ENCODE measurements around the gene CALML3. TPM values are rescaled to one million over a fixed set of nuclear protein-coding genes. Genes with fewer than 3 reads are reported as not detected.

CALML3 gene
- total RNA-seq, 1 donor from 2014 or later, result not detected

GRCh38 chr10:5565671-5566581 is 41.2 kb downstream of the CALML3 start:
- intact Hi-C loops (cut with micrococcal nuclease), result loop anchor here (2.0 kb wide), 1 partner anchor 17 kb away; no protein-coding TSS in a partner anchor

- intact Hi-C loops (cut with micrococcal nuclease), result no loop called here
Observed at GRCh38 chr10:5566614-5567013, 41.9 kb downstream of the CALML3 start.

DNA sequence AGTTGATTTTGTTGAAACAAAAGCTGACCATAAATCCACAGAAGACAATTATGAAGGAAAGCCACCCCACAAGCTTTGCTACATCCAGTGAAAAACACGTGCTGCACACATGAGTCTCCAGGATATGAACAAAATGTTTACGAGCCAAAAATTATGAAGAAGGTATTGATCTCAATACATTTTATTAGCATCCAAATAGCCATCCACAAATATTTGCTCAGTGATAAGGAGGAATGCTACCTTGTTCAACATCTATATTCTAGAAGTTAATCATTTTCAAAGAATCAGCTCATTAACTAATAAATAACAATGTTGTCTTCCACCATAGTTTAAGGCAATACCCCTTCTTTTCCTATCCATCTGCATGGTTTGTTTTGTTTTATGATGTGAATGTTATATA is 42.7 kb downstream of the CALML3 start:
- intact Hi-C loops (cut with micrococcal nuclease), result no loop called here

- intact Hi-C loops (cut with micrococcal nuclease), result no loop called here
Observed at GRCh38 chr10:5568984-5569383, 44.2 kb downstream of the CALML3 start.

- intact Hi-C loops (cut with micrococcal nuclease), result no loop called here
Observed at GRCh38 chr10:5569568-5569967, 44.8 kb downstream of the CALML3 start.

GRCh38 chr10:5570007-5570655 is 45.4 kb downstream of the CALML3 start:
- intact Hi-C loops (cut with micrococcal nuclease), result no loop called here

- intact Hi-C loops (cut with micrococcal nuclease), result no loop called here
Observed at GRCh38 chr10:5570979-5571810, 46.4 kb downstream of the CALML3 start.

DNA sequence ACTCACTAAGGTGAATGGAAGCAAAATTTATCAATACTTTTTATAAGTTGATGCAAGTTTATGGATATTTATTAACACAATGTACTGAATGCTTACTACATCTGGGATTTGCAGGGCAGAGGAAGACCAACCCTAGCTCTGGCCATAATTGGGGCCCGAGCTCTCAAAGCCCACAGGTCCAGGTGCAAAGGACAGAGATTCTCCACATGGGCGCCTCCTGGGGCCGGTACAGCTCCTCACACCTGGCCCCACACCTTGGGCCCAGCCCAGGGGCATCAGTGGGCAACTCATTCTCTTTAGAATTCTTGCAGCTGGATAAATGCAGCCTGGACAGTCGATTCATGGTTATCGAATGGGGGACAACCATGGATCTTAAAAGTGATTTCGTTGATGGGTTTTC is 47.1 kb downstream of the CALML3 start:
- intact Hi-C loops (cut with micrococcal nuclease), result no loop called here

DNA sequence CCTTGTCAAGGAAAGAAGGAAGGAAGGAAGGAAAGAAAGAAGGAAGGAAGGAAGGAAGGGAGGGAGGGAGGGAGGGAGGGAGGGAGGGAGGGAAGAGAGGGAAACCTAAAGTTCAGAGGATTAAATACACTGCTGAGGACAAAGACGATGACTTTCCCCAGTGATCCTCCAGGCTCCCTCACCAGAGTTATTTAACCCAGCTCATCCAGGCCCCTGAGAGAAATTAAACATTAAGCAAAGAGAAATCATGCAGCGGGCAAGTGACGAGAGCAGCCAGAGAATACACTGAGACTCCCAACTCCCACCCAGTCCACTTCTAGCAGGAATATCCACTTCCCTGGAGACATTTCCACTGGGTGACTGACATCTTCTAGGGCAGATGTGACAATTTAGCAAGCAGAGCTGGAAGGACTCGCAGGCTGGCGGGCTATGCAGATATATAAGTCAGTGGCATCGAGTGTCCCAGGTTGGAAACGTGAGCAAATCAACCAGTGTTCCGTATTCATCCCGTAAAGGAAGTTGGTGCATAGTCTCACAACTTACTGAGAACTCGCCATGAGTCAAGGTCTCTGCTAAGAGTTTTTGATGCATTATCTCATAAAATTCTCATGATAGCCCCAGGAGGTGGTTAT is 48.7 kb downstream of the CALML3 start:
- intact Hi-C loops (cut with micrococcal nuclease), result no loop called here

DNA sequence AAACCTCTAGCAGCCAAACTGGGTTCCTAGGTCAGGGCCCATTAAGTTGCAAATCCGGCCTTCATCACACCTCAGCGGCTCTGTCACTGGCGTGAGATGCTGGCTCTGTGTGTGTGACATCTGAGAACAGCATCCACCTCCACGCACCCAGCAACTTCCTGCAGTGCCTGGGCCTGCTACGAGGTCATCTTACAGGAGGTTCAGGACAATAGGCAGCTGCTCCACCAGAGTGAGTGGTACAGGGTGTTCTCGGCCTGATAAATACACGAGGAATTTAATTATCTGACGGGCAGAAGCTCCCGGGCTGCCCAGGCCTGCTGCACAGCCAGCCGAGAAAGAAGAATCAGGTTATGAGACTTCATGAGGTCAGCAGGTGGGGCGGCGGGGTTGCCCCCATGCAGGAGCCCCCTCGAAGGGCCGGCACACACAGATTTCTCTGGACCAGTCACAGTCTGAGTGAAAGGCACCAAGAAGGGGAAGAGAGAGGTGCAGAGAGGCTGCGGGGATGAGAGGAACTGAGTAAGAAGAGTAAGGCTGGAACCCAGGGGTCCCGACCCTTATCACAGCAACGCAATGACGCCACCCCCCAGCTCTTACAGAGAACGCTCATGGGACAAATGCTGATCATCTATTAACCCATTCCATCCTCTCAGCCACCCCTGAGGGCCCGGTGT is 49.3 kb downstream of the CALML3 start:
- intact Hi-C loops (cut with micrococcal nuclease), result no loop called here

GRCh38 chr10:5574642-5575131 is 49.9 kb downstream of the CALML3 start:
- intact Hi-C loops (cut with micrococcal nuclease), result no loop called here

- intact Hi-C loops (cut with micrococcal nuclease), result no loop called here
Observed at GRCh38 chr10:5575144-5575481, 50.4 kb downstream of the CALML3 start.

DNA sequence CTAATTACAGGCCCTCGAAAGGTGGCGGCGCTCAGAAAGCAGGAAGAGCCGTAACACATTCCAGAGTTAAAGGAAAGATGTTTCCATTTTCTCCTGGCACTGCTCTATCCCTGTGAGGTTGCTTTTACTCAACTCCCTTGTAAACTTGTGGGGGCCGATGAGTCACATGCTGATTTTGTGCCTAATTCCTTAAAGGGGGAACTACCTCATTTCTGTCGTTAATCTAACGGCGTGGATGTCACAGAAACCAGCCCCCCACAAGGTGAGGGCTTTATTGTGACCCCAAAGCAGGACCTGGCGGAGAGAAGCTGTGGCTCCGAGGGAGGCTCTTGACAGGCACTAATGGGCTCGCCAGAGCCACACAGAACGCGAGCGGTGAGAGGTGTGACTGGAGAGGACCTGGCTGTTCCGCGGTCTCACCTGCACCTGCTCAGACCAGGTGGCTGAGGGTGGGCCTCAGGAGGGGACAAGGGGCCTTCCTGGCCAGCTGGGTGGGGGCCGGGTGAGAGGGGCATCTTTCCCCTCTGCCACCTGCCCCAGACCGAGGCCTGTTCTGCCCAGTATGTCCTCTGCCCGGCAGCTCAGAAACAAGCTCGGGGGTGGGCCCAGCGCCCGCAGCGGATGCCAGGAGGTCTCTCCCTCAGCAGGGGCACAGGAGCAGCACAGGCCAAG is 50.9 kb downstream of the CALML3 start:
- intact Hi-C loops (cut with micrococcal nuclease), result no loop called here

DNA sequence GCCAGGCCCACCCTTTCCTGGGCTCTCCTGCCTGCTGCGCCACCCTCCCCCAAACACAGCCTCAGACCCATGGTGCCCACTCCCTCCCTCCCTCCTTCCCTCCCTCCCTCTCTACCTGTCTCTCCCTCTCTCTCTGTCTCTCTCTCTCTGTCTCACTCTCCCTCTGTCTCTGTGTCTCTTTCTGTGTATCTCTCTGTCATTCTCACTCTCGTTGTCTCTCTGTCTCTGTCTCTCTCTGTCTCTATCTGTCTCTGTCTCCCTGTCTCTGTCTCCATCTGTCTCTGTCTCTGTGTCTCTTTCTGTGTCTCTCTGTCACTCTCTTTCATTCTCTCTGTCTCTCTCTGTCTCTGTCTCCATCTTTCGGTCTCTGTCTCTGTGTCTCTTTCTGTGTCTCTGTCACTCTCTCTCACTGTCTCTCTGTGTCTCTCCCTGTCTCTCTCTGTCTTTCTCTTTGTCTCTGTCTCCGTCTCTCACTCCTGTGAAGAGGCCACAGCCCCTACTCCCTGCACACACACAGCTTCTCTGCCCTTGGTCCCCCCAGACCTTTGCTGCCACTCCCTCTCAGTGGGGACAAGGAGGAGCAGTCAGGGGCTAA is 51.5 kb downstream of the CALML3 start:
- intact Hi-C loops (cut with micrococcal nuclease), result no loop called here

Other genes starting within 250 kb of the CALML3 start
- not detected in 2 replicates for gene UCN3, start 160.0 kb upstream of the CALML3 start, total RNA-seq
- gene TUBAL3, start 120.1 kb upstream of the CALML3 start, total RNA-seq, result not detected in 2 replicates
- gene NET1, start 112.4 kb upstream of the CALML3 start, total RNA-seq, result 47.9 and 51.4 TPM in 2 replicates
- not detected in 2 replicates for gene CALML5, start 25.4 kb upstream of the CALML3 start, total RNA-seq
- gene ASB13, start 141.6 kb downstream of the CALML3 start, total RNA-seq, result 9.0 and 9.5 TPM in 2 replicates
- gene TASOR2, start 159.9 kb downstream of the CALML3 start, total RNA-seq, result 62.4 and 63.0 TPM in 2 replicates